SK-N-MC (cell line): Measurements from ENCODE around the gene MLN.
"Not testable (repeated sequence)": the region's sequence is repeated elsewhere in the genome, so short reads cannot be mapped to it uniquely, and the experiment has no call there.

Experiments used
- FOXP2 ChIP-seq: optimal IDR thresholded peaks from 2 replicates; pipeline ENCODE3; 2011; ENCODE audit warnings: mild to moderate bottlenecking, moderate library complexity; ENCODE audit not compliant: insufficient read depth; ENCODE audit errors: extremely low read length, control extremely low read depth
- POLR2AphosphoS5 ChIP-seq: IDR thresholded peaks from 2 replicates; pipeline ENCODE4 v1.6.1; 2012; ENCODE audit warnings: mild to moderate bottlenecking, low read depth, low read length, borderline replicate concordance

DNA sequence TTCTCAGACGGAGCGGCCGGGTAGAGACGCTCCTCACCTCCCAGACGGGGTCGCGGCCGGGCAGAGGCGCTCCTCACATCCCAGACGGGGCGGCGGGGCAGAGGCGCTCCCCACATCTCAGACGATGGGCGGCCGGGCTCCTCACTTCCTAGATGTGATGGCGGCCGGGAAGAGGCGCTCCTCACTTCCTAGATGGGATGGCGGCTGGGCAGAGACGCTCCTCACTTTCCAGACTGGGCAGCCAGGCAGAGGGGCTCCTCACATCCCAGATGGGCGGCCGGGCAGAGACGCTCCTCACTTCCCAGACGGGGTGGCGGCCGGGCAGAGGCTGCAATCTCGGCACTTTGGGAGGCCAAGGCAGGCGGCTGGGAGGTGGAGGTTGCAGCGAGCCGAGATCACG, 29.0 kb upstream of the MLN start:
- TF ChIP-seq FOXP2, POLR2AphosphoS5: not testable (repeated sequence)
